ENCODE data around the gene EXOC3L4.

Gene EXOC3L4

GRCh38 chr14:103133210-103134140 is 39.0 kb downstream of the EXOC3L4 start:
- no peak for DNase-seq (ENCODE audit: low spot score)

GRCh38 chr14:103134405-103134804 is 39.9 kb downstream of the EXOC3L4 start:
- no peak for DNase-seq (ENCODE audit: low spot score)

GRCh38 chr14:103134919-103135318 is 40.4 kb downstream of the EXOC3L4 start:
- DNase-seq (ENCODE audit: low spot score) = no peak

GRCh38 chr14:103135333-103136260 is 41.1 kb downstream of the EXOC3L4 start:
- no peak for DNase-seq (ENCODE audit: low spot score)

GRCh38 chr14:103136388-103137271 is 42.1 kb downstream of the EXOC3L4 start:
- no peak for DNase-seq (ENCODE audit: low spot score)

GRCh38 chr14:103137689-103138300 is 43.3 kb downstream of the EXOC3L4 start:
- DNase-seq (ENCODE audit: low spot score) = no peak

GRCh38 chr14:103138301-103139131 is 44.0 kb downstream of the EXOC3L4 start:
- DNase-seq (ENCODE audit: low spot score) = no peak

- DNase-seq (ENCODE audit: low spot score) = no peak
Measured at GRCh38 chr14:103139132-103140025, 44.9 kb downstream of the EXOC3L4 start.

GRCh38 chr14:103140316-103141109 is 46.0 kb downstream of the EXOC3L4 start:
- DNase-seq (ENCODE audit: low spot score) = no peak

GRCh38 chr14:103141117-103141796 is 46.7 kb downstream of the EXOC3L4 start:
- DNase-seq (ENCODE audit: low spot score) = peak; percentile 86

GRCh38 chr14:103142026-103142425 is 47.5 kb downstream of the EXOC3L4 start:
- no peak for DNase-seq (ENCODE audit: low spot score)

GRCh38 chr14:103142721-103143302 is 48.3 kb downstream of the EXOC3L4 start:
- DNase-seq (ENCODE audit: low spot score) = no peak

- no peak for DNase-seq (ENCODE audit: low spot score)
Measured at GRCh38 chr14:103143506-103143905, 49.0 kb downstream of the EXOC3L4 start.

GRCh38 chr14:103144085-103144484 is 49.6 kb downstream of the EXOC3L4 start:
- no peak for DNase-seq (ENCODE audit: low spot score)

- no peak for DNase-seq (ENCODE audit: low spot score)
Measured at GRCh38 chr14:103146141-103146709, 51.7 kb downstream of the EXOC3L4 start.

GRCh38 chr14:103149351-103150237 is 55.1 kb downstream of the EXOC3L4 start:
- DNase-seq (ENCODE audit: low spot score) = no peak

Measured in HuH-7.5 (cell line).